DND-41 (cell line): ENCODE data around the gene TPM3.

Experiments
- EZH2 ChIP-seq: IDR thresholded peaks from 3 replicates; pipeline ENCODE4 v1.6.1; 2012; ENCODE audit warnings: borderline replicate concordance, low read depth, mild to moderate bottlenecking, moderate library complexity, low read length, inconsistent platforms; ENCODE audit not compliant: severe bottlenecking
- TF ChIP-seq, protein P1 (sequence below): IDR thresholded peaks from 2 replicates; pipeline ENCODE4 v1.5.1; 2012; ENCODE audit warnings: borderline replicate concordance, low read length, moderate library complexity, mild to moderate bottlenecking; ENCODE audit not compliant: poor library complexity, severe bottlenecking; ENCODE audit errors: extremely low read depth

GRCh38 chr1:154218545-154218944, 26.6 kb upstream of the TPM3 start:
- TF ChIP-seq, protein P1, sequence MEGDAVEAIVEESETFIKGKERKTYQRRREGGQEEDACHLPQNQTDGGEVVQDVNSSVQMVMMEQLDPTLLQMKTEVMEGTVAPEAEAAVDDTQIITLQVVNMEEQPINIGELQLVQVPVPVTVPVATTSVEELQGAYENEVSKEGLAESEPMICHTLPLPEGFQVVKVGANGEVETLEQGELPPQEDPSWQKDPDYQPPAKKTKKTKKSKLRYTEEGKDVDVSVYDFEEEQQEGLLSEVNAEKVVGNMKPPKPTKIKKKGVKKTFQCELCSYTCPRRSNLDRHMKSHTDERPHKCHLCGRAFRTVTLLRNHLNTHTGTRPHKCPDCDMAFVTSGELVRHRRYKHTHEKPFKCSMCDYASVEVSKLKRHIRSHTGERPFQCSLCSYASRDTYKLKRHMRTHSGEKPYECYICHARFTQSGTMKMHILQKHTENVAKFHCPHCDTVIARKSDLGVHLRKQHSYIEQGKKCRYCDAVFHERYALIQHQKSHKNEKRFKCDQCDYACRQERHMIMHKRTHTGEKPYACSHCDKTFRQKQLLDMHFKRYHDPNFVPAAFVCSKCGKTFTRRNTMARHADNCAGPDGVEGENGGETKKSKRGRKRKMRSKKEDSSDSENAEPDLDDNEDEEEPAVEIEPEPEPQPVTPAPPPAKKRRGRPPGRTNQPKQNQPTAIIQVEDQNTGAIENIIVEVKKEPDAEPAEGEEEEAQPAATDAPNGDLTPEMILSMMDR, result no peak
- no peak for TF ChIP-seq EZH2
